OCI-M1 (cell line): Measurements from ENCODE around the gene BET1L.

Source experiments
- DNase-seq: peaks from one replicate; lab custom pipeline; 2025; lab: John Stamatoyannopoulos, UW

The BET1L gene

DNA sequence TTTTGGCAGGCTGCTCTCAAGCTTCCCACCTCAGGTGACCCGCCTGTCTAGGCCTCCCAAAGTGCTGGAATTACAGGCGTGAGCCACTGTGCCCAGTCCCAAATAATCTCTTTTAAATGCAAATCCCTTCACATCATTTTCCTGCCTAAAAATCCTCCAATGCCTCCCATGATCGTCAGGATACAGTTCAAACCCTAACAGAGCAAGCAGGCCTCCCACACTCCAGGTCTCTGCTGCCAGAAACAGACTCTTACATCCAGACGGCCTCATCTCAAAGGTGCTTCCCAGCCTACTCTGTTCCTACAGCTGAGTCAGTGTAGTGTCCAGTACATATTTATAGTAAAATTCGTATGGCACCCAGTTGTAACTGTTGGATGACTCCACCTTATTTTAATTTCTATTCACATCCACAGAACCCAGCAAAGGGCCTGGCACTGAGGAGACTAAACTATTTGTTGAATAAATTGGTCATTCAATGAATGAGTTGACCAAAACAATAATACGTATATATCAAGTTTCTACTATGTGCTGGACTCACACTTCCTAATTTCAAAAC lies 20.7 kb upstream of the BET1L start:
- DNase-seq = no peak

DNA sequence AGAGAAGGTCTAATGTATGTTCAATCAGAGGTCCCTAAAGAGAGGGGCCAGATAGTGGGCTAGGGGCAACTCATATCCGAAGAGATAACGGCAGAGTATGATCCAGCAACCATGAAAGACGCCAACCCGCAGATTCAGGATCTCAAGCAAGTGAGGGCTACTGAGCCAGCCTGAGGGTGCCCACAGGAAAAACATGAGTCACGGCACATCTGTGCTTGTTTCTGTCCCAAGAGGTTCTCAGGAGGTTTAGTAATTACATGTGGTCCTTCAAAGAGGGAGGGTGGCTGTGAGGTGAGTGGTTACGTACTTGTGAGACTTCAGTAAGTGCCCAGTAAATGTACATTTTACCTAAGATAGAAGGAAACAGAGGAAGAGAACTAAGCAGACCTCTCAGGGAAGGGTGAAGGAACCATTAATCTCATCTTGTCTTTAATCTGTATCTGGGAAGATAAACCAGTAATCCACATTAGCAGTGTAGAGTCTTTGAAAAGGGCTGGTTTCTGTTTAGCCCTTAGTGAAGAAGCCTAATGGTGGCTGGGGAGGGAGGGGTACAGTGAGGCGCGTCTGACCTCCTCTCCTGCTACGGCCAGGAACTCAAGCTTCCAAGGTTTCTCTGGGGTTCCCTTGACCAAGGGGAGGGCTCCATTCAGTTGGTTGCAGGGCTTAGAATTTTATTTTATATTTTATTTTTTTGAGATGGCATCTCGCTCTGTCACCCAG lies 18.7 kb upstream of the BET1L start:
- no peak for DNase-seq

DNA sequence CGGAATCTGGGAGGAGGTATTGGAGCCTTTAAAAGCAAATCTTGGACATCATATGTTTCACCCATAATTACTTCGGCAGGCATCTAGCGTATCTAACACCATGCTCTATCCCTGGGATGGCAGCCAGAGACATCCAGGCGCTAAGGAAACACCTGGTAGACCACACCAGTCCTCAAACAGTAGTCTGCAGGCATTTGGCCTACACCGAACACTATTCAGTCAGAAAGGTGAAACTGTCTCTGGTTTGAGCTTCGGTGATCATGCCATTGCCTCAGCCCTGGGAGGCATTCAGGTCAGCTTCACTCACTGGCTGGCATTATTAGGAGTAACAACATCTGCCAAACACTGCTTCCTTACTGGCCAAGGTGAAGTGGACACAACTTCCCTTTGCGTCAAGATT lies 17.2 kb upstream of the BET1L start:
- no peak for DNase-seq

DNA sequence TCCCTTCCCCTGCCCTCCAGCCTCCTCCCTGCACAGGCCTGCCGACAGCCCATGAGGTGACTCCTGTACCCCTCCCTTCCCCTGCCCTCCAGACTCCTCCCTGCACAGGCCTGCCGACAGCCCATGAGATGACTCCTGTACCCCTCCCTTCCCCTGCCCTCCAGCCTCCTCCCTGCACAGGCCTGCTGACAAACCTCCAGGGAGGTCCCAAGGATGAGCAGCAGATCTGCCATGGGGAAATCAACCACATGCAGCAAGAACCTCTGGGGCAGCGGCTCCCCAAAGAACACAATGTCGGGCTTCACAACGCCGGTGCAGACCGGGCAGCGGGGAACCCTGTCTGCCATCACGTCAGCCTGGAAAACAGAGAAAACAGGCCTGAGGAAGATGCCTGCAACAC lies 16.7 kb upstream of the BET1L start:
- DNase-seq = no peak

DNA sequence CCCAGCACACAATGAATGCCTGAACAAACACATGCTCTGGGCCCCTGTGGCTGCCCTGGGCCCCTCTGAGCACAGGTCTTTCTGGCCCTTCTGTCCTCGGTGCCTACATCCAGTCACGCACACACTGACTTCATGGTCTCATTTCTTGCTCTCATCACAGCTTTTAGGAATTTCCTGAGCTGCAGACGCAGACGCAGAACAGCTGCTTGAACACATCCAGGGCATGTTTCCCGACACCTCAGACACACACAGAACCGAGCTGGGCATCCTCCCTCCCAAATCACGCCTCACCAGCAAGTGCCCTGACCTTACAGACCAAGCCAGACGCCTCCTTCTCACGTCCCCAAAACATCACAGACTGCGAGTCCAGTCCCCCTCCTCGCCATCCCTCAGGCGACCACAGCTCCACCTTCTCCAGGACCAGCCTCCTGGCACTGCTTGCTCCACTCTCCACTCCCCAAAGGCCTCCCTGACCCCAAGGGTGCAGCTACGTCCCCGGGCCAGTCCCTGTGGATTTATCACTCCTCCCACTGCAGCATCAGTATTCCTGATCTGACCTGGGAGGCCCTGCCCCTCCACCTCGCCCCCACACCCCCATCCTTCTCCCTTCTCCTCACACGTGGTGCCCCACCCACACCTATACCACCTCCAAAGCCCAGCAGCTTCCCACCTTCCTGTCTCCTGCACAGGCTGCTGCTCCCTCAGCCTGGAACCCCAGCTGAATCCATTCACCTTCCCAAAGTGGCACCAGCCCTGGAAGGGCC lies 16.0 kb upstream of the BET1L start:
- DNase-seq = no peak

DNA sequence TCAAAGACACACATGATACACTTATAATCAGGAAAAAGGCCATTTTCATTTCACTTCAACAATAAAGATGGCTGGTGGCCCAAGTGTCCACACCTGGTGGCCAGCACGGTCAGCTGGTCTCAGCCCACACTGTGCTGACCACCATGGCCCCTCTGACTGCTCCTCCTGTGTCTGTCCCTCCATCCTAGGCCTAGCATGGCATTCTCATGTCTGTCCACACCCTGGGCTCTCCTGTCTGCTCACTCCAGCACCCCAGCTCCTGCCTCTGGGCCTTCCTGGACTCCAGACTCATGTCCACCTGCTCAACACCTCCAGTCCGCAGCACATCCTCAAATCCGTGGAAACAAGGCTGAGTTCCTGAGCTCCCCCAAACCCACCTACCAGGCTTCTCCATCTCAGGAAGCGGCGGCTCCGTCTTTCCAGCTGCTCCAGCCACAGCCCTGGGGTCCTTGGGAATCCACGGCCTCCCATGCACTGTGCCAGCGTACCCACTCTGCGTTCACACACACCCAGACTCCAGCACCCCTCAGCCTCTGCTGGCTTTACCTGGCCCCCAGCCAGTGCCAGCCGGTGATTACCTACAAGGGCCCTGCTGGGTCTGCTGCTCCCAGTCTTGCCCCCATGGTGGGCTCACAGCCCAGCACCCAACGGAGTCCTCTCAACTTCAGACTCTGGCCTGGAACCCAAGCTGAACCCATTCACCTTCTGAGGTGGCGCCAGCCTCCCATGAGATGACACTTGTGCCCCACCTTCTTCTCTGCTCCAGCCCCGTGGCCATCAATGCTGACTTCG lies 15.0 kb upstream of the BET1L start:
- no peak for DNase-seq

DNA sequence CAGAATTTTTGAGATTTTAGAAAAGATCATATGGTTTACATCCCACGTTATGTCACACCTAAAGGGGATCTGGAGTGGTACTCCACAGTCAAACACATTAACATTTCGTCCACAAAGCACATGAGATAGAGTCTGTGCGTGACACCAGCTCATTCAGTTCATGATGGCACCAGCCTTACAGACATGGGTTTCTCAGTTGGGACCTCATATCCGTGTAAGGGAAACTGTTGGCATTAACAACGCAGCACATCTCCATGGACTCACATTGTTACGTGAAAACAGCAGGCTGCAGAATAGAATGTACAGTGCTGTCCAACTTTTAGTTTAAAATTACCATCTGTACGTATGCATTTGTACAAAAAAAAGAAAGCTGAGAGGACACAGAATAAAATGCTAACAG lies 14.3 kb upstream of the BET1L start:
- no peak for DNase-seq

DNA sequence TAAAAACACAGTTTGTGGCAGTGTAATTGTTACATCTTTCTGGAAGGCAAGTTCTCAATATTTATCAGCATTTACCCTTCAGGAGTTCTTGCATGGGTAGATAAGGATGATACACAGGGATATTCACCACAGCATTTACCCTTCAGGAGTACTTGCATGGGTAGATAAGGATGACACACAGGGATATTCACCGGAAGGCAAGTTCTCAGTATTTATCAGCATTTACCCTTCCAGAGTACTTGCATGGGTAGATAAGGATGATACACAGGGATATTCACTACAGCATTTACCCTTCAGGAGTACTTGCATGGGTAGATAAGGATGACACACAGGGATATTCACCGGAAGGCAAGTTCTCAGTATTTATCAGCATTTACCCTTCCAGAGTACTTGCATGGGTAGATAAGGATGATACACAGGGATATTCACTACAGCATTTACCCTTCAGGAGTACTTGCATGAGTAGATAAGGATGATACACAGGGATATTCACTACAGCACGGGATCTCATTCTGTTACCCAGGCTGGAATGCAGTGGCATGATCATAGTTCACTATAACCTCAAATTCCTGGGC lies 13.5 kb upstream of the BET1L start:
- peak; percentile 92 for DNase-seq

DNA sequence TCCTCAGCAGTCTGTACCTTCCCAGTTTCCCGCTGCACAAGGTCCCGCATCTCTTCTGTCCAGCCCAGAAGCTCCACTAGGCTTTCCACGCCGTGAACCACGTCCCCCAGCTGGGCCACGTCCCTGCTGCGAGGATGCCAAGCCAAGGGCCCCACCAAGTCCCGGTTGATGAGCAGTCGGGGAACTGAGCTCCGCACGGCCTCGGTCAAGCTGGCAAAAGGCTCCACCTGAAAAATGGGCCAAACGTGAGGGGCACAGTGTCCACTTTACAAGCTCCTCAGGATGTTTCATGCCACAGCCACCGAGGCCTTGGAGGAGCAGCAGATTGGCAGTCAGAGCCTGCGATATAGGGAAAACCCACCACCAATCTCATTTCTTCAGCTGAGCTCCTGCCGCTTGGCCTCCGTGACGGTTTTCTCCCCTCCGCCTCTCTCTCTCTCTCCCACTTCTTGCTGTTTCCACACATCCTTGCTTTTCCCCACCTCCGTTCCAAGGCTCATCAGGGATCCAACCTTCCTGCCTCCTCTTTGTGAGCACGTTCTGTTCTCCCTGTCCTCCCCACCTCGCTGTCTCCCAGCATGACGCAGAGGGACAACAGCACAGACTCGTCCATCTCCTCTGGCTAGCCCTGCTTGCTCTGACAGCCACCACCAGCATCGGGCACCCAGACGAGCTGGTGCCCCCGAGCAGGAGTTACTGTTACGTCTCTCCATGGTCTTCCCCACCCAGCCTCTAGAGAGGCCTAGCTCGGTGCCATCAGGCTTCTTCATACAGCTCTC lies 11.8 kb upstream of the BET1L start:
- no peak for DNase-seq

DNA sequence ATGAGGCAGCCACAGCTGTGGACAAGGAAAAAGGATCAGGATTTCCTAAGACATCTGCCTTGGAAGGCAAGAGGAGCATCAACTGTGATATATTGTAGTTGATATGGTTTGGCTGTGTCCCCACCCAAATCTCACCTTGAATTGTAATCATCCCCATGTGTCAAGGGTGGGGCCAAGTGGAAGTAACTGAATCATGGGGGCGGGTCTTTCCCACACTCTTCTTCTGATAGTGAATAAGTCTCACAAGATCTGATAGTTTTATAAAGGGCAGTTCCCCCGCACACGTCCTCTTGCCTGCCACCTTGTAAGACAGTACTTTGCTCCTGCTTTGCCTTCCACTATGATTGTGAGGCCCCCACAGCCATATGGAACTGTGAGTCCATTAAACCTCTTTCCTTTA lies 10.5 kb upstream of the BET1L start:
- no peak for DNase-seq

DNA sequence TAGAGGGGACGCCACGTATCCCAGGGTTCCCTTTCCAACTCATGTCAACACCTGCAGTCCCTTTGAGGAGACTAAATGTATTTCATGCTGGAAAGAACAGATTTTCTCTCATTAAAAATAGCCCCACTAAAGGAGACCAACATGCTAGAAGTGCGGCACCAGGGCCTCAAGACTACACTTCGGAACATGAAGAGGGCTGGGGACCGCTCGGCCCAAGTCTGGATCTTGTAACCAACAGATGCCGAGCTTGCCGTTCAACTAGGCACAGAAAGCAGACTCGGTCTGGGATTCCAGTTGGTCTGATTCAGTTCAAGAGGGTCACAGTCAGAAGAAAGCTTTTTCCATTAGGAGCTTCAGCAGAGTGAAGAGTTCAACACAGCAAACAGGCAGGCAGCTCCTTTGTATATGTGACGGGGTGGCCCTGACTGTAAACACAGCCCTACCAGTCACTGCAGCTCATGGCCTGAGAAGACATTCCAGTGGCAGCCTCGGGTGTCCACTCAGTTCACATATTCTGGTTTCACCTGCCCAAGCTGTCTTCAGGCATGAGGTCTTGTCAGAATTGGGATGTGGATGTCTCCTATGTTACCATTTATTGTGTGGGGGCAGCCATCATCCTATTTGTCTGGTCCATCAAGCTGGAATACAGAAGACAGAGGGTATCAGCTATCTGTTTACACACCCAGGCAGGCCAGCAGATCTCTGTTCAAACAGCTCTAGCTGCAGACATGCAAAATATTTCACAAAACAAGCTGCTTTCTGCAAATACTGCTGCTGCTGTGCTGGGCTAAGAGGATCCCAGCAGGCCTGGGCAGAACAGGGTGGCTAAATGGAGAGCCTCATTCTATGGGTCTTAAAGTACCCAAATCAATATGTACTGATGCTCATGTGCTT lies 9.1 kb upstream of the BET1L start:
- no peak for DNase-seq

DNA sequence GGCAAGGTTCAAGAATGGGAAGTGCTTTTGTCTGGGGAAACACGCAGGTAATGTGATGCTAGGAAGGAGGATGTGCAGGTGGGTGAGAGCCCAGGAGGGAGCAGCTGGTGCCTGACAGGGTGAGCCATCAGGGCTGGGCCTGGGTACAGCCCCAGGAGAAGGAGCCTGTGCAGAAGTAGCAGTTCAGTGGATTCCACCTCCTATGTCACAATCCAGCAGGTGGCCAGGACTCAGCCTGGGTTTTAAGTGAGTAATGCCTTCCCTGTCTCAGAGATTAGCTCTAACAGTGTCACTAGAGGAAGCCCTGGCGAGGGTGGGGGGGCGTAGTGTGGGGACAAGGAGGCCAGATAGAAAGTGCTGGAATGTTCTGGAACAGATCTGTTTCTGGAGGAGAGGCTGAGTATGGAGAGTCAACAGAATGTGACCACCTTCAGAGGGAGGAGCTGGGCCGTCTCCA lies 8.4 kb upstream of the BET1L start:
- no peak for DNase-seq

DNA sequence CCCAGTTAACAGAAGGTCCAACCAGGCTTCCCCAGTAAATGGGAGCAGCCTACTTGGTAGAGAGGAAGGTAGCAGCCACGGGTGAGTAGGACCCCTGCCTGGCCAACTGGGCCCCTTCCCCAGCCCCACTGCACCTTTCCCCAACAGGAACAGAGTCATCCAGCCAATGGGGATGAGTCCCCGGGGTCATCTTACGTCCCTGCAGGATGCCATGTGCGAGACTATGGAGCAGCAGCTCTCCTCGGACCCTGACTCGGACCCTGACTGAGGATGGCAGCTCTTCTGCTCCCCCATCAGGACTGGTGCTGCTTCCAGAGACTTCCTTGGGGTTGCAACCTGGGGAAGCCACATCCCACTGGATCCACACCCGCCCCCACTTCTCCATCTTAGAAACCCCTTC lies 6.9 kb upstream of the BET1L start:
- DNase-seq = no peak

DNA sequence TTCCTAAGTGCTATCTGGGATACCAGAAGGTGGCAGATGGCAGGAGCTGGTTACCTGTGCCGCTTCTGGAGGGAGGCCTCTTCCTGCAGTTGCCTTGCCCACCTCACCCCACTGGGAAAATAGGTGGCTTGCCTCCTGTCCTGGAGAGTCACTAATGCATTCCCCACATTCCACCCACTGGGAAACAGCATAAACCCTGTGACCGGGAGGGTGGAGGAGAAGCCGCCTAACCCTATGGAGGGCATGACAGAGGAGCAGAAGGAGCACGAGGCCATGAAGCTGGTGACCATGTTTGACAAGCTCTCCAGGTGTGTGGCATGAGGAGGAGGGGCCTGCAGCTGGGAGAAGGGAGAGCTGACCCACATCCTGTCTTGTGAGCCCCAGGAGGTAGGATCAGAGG lies 5.9 kb upstream of the BET1L start:
- no peak for DNase-seq

DNA sequence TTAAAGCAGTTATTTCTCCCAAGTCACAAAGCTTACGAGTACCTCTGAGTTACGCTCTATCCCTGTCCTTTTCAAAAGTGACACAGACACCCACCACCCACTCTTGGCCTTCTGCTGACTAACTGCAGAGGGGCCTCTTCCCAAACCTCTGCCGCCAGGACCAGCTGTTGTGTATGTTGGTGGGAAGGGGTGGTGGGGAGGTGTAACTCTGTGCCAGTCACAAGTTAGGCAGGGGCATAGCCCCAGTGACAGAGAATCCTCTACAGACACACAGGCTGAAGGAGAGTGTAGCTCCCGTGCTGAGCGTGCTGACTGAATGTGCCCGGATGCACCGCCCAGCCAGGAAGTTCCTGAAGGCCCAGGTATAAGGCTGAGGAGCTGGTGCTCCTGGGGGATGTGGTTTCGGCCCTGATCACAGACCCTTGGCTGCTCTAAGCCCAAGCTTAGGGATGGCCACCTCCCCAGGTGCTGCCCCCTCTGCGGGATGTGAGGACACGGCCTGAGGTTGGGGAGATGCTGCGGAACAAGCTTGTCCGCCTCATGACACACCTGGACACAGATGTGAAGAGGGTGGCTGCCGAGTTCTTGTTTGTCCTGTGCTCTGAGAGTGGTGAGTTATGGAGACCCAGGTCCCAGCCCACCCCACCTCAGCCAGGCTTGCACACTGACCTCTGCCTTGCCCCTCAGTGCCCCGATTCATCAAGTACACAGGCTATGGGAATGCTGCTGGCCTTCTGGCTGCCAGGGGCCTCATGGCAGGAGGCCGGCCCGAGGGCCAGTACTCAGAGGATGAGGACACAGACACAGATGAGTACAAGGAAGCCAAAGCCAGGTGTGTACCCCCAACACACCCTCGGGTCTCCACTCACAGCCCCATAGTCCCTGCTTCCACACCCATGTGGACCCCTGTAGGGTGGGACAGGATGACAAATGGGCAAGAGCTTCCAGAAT lies 5.2 kb upstream of the BET1L start:
- DNase-seq = no peak

DNA sequence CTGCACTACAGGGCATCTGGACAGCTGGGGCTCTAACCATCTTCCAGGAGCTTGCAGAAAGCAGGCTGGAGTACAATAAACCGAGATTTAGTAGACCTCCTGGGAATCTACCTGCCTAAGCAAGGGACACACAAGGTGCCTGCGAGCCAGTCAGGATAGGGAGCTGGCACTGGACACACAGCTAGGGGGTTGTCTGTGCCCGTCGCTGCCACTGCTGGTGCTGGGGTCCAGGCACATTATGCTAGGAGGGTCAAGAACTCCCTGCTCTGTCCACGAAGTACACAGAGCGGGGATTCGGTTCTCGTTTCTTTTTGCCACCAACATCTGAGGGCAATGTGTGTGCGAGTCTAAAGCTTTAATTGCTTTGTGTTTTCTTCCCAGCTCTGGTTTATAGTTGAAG lies 4.5 kb upstream of the BET1L start:
- no peak for DNase-seq

DNA sequence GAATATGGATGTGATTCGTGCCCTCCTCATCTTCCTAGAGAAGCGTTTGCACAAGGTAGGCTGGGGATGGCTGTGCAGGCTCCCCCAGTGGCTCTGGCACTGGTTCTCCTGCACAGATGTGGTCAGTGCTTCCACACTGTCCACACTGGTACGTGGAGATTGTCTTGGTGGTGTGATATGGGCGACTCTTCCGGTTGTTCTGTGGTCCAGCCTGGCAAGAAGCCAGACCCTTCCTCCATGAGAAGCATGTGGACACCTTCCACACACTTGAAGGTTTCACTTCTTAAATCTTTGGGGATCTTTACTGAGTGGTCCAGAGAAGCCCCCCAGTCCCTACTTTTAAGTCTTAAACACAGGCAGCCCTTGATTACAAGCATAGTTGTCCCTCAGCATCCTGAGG lies 4.1 kb upstream of the BET1L start:
- no peak for DNase-seq

DNA sequence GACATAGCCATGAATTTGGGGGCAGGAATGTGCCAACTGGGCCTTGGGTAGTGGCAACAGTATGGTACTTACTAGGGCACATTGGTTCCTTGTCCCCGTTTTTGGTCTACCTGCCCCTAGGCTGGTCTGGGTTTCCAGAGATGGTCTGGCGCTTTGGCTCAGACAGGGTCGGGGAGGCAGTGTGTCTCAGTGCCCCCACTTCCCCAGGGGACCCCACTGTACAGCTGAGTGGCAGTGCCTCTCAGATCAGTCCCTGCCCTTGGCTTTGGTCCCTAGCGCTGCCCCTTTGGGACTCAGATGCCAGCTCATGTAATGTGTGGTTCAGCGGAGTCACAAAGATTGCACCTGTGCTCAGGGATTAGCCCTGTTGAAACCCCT lies 3.6 kb upstream of the BET1L start:
- no peak for DNase-seq

DNA sequence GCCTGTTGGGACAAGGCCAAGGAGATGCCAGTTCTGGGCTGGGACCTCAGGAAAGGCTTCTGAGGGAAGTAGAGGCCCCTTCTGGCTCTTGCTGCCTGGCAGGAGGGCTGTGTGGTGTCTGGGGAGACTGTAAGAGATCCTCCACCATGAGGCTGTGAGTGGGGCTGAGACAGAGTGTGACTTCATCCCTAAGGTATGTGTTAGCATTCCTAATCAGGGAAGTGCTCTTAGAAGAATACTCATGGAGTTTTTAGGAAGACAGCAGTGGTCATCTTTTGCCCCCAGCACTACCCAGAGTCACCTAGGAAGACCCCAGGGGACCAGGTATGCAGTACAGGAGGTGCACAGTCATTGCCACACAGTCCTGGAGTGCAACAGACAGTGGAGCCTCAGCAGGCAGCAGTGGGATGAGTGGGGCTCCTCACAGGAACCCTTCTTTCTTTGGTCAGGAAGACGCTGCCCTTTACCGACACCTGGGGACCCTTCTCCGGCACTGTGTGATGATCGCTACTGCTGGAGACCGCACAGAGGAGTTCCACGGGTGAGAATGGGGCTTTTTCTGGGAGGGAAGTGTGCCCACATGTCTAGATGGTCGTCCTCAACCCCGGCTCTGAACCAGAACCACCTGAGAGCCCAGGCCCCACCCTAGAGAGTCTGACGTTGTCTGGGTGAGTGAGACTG lies 3.1 kb upstream of the BET1L start:
- DNase-seq = no peak
